WTC11 (cell line): ENCODE measurements around the gene COG2. TPM values are rescaled to one million over a fixed set of nuclear protein-coding genes. Genes with fewer than 3 reads are reported as not detected.

Experiments used
- ATAC-seq: fragments of 200-7000 bp; cut with Tn5 transposase; 2 replicates; pipeline ENCODE4 v1.10.0; 2021; ENCODE audit warnings: mild to moderate bottlenecking, moderate library complexity
- CTCF ChIA-PET: fragments of 300-600 bp; sonication (Branson Sonifier 250); formaldehyde crosslinking; loops from one replicate; lab custom pipeline; 2021; ENCODE audit warnings: antibody characterized with exemption; lab: Charles Lee
- POLR2A ChIA-PET: fragments of 350-600 bp; sonication (Branson Sonifier 250); formaldehyde crosslinking; loops from one replicate; lab custom pipeline; 2021; ENCODE audit warnings: antibody characterized with exemption; lab: Charles Lee
- DNase-seq: peaks from one replicate; pipeline ENCODE4 v3.0.0; 2021; ENCODE audit warnings: low spot score
- H3K27ac Mint-ChIP-seq: 2 replicates; pipeline ENCODE4 v1.8.0; 2021; ENCODE audit warnings: mixed read lengths
- H3K27me3 Mint-ChIP-seq: 2 replicates; pipeline ENCODE4 v1.8.0; 2021; ENCODE audit warnings: low read depth, mild to moderate bottlenecking, moderate library complexity, mixed read lengths
- H3K36me3 Mint-ChIP-seq: 2 replicates; pipeline ENCODE4 v1.8.0; 2021; ENCODE audit warnings: mixed read lengths
- H3K4me1 Mint-ChIP-seq: 2 replicates; pipeline ENCODE4 v1.8.0; 2022; ENCODE audit warnings: mixed read lengths
- H3K4me3 Mint-ChIP-seq: 2 replicates; pipeline ENCODE4 v1.8.0; 2021; ENCODE audit warnings: mild to moderate bottlenecking, moderate library complexity, mixed read lengths
- H3K9me3 Mint-ChIP-seq: 2 replicates; pipeline ENCODE4 v1.8.0; 2021; ENCODE audit warnings: mixed read lengths
- ARID4B ChIP-seq: sonication (generic); formaldehyde crosslinking; IDR thresholded peaks from 2 replicates; pipeline ENCODE4 v1.8.0; 2023; ENCODE audit warnings: missing genetic modification reagents, mild to moderate bottlenecking, borderline replicate concordance
- CBFB ChIP-seq: sonication (generic); formaldehyde crosslinking; IDR thresholded peaks from 2 replicates; pipeline ENCODE4 v1.8.1; 2022; ENCODE audit warnings: mild to moderate bottlenecking, low read depth, missing genetic modification reagents
- CDX4 ChIP-seq: fragments of 250-450 bp; sonication (Bioruptor Pico); IDR thresholded peaks from 2 replicates; pipeline ENCODE4 v1.9.0; 2021; ENCODE audit warnings: moderate library complexity, mild to moderate bottlenecking, inconsistent platforms, borderline replicate concordance
- CTCF ChIP-seq: fragments of 200-600 bp; IDR thresholded peaks from 2 replicates; pipeline ENCODE4 v1.8.0; 2022; ENCODE audit warnings: antibody characterized with exemption
- ERG ChIP-seq: fragments of 250-450 bp; sonication (Bioruptor Pico); IDR thresholded peaks from 2 replicates; pipeline ENCODE4 v1.8.0; 2021; ENCODE audit warnings: mild to moderate bottlenecking
- ETV6 ChIP-seq: sonication (generic); formaldehyde crosslinking; IDR thresholded peaks from 2 replicates; pipeline ENCODE4 v1.8.1; 2022; ENCODE audit warnings: mild to moderate bottlenecking, missing genetic modification reagents
- FOXJ3 ChIP-seq: sonication (generic); formaldehyde crosslinking; IDR thresholded peaks from 2 replicates; pipeline ENCODE4 v1.9.0; 2021; ENCODE audit warnings: missing genetic modification reagents, mild to moderate bottlenecking, borderline replicate concordance
- FOXK1 ChIP-seq: sonication (generic); formaldehyde crosslinking; IDR thresholded peaks from 2 replicates; pipeline ENCODE4 v1.8.0; 2022; ENCODE audit warnings: mild to moderate bottlenecking, moderate library complexity, missing genetic modification reagents
- FOXP4 ChIP-seq: sonication (generic); formaldehyde crosslinking; IDR thresholded peaks from 2 replicates; pipeline ENCODE4 v1.8.0; 2022; ENCODE audit warnings: mild to moderate bottlenecking, missing genetic modification reagents
- GABPB1 ChIP-seq: sonication (generic); formaldehyde crosslinking; IDR thresholded peaks from 2 replicates; pipeline ENCODE4 v1.8.1; 2023; ENCODE audit warnings: mild to moderate bottlenecking, missing genetic modification reagents
- JAZF1 ChIP-seq: fragments of 250-450 bp; sonication (Bioruptor Pico); IDR thresholded peaks from 2 replicates; pipeline ENCODE4 v1.9.0; 2021; ENCODE audit warnings: moderate library complexity, mild to moderate bottlenecking, inconsistent platforms
- MYBL2 ChIP-seq: sonication (generic); formaldehyde crosslinking; IDR thresholded peaks from 2 replicates; pipeline ENCODE4 v1.8.1; 2023; ENCODE audit warnings: mild to moderate bottlenecking, moderate library complexity, missing genetic modification reagents
- PRRX2 ChIP-seq: fragments of 250-450 bp; sonication (Bioruptor Pico); IDR thresholded peaks from 2 replicates; pipeline ENCODE4 v1.8.0; 2021; ENCODE audit warnings: mild to moderate bottlenecking
- SMAD4 ChIP-seq: sonication (generic); formaldehyde crosslinking; IDR thresholded peaks from 2 replicates; pipeline ENCODE4 v1.8.0; 2022; ENCODE audit warnings: mild to moderate bottlenecking, missing genetic modification reagents
- ZNF317 ChIP-seq: sonication (generic); formaldehyde crosslinking; IDR thresholded peaks from 2 replicates; pipeline ENCODE4 v1.8.1; 2023; ENCODE audit warnings: low read depth, mild to moderate bottlenecking, moderate library complexity, missing genetic modification reagents, borderline replicate concordance
- ZNF425 ChIP-seq: fragments of 250-450 bp; sonication (Bioruptor Pico); conservative IDR thresholded peaks from 2 replicates; pipeline ENCODE4 v1.9.0; 2021; ENCODE audit warnings: mild to moderate bottlenecking
- total RNA-seq: library from RNA; stranded (reverse); gene quantifications from 3 replicates; pipeline ENCODE4 v1.2.3, GENCODE V29; 2021

The COG2 gene
- total RNA-seq, 1 experiment from 2014 or later: 30.9 TPM

- TF ChIP-seq ARID4B (CRISPR knock-in tag) (no peak), ZNF425 (CRISPR knock-in tag) (no peak), ETV6 (no peak)
These were observed 4.5 kb downstream of the COG2 start (continued) for GRCh38 chr1:230646710-230647302.

- no peak for TF ChIP-seq GABPB1 (CRISPR knock-in tag)
- no peak for TF ChIP-seq CBFB (CRISPR knock-in tag)
- no peak for TF ChIP-seq MYBL2
- TF ChIP-seq ERG (CRISPR knock-in tag): no peak
- TF ChIP-seq CDX4 (CRISPR knock-in tag): no peak
- no peak for TF ChIP-seq JAZF1 (CRISPR knock-in tag)
- no peak for TF ChIP-seq ZNF317 (CRISPR knock-in tag)
These were observed 5.0 kb downstream of the COG2 start for GRCh38 chr1:230647321-230647720.

GRCh38 chr1:230648114-230648513 lies 5.8 kb downstream of the COG2 start:
- POLR2A ChIA-PET: no interaction called here
- no peak overlapping the region for H3K27ac Mint-ChIP-seq
- H3K36me3 Mint-ChIP-seq: peaks cover 23% of the 10 kb centered on the region
- H3K9me3 Mint-ChIP-seq: peaks cover 32% of the 10 kb centered on the region
- peaks cover 13% of the 10 kb centered on the region for H3K4me1 Mint-ChIP-seq
- CTCF ChIA-PET: no interaction called here
- ATAC-seq (no peak), DNase-seq (no peak)
- TF ChIP-seq FOXP4 (CRISPR knock-in tag) (no peak), FOXK1 (CRISPR knock-in tag) (no peak), GABPB1 (CRISPR knock-in tag) (no peak), PRRX2 (CRISPR knock-in tag) (no peak), CTCF (no peak), SMAD4 (CRISPR knock-in tag) (no peak), FOXJ3 (no peak)
- no peak overlapping the region for H3K4me3 Mint-ChIP-seq
- H3K27me3 Mint-ChIP-seq: no peaks in the 10 kb centered on the region

More at GRCh38 chr1:230647321-230647720, 5.0 kb downstream of the COG2 start:
- H3K4me1 Mint-ChIP-seq: peaks cover 13% of the 10 kb centered on the region
- peaks cover 18% of the 10 kb centered on the region for H3K36me3 Mint-ChIP-seq
- ChIA-PET POLR2A (no interaction called here), CTCF (no interaction called here)
- DNase-seq (no peak), ATAC-seq (no peak)
- no peak overlapping the region for H3K27ac Mint-ChIP-seq
- no peak overlapping the region for H3K4me3 Mint-ChIP-seq
- peaks cover 24% of the 10 kb centered on the region for H3K9me3 Mint-ChIP-seq
- H3K27me3 Mint-ChIP-seq: no peaks in the 10 kb centered on the region; the same call in 1 of the 2 replicates
